CD4-positive, alpha-beta T cell treated with Interleukin-21 for 1 hour (primary cell): ENCODE results near the gene SLC25A6.
"Not testable (repeated sequence)": the region's sequence is repeated elsewhere in the genome, so short reads cannot be mapped to it uniquely, and the experiment has no call there.

Source experiments
- DNase-seq: peaks from one replicate; pipeline ENCODE4 v3.0.0-alpha.2; 2020

The SLC25A6 gene

GRCh38 chrX:1391707-1392375, at the start of gene SLC25A6:
TSS of gene SLC25A6 (minus strand) at chrX:1392113. CDS start at chrX:1392009, 104 bp downstream.
- peak; percentile 99 for DNase-seq

GRCh38 chrX:1440506-1440905, 48.6 kb upstream of the SLC25A6 start:
- DNase-seq = no peak

- no peak for DNase-seq
Measured at GRCh38 chrX:1435241-1435895, 43.5 kb upstream of the SLC25A6 start.

- DNase-seq = no peak
Measured at GRCh38 chrX:1434871-1435240, 42.9 kb upstream of the SLC25A6 start.

GRCh38 chrX:1433646-1434357, 41.9 kb upstream of the SLC25A6 start:
- no peak for DNase-seq

- no peak for DNase-seq
Measured at GRCh38 chrX:1430451-1430850, 38.5 kb upstream of the SLC25A6 start.

GRCh38 chrX:1427756-1428155, 35.8 kb upstream of the SLC25A6 start:
- no peak for DNase-seq

GRCh38 chrX:1426321-1426720, 34.4 kb upstream of the SLC25A6 start:
- DNase-seq = not testable (repeated sequence)

- no peak for DNase-seq
Measured at GRCh38 chrX:1425381-1425780, 33.5 kb upstream of the SLC25A6 start.

GRCh38 chrX:1424147-1424851, 32.4 kb upstream of the SLC25A6 start:
- DNase-seq = no peak

- DNase-seq = no peak
Measured at GRCh38 chrX:1423215-1423614, 31.3 kb upstream of the SLC25A6 start.

- DNase-seq = no peak
Measured at GRCh38 chrX:1422135-1422465, 30.2 kb upstream of the SLC25A6 start.

- no peak for DNase-seq
Measured at GRCh38 chrX:1421433-1422134, 29.7 kb upstream of the SLC25A6 start.

- DNase-seq = no peak
Measured at GRCh38 chrX:1420371-1420770, 28.5 kb upstream of the SLC25A6 start.

GRCh38 chrX:1419545-1420355, 27.8 kb upstream of the SLC25A6 start:
- DNase-seq = no peak

GRCh38 chrX:1418901-1419544, 27.1 kb upstream of the SLC25A6 start:
- DNase-seq = no peak

- no peak for DNase-seq
Measured at GRCh38 chrX:1417921-1418771, 26.2 kb upstream of the SLC25A6 start.

- no peak for DNase-seq
Measured at GRCh38 chrX:1416965-1417760, 25.2 kb upstream of the SLC25A6 start.

GRCh38 chrX:1416327-1416784, 24.4 kb upstream of the SLC25A6 start:
- DNase-seq = no peak
